ENCODE results near the gene DPYSL3. TPM values are rescaled to one million over a fixed set of nuclear protein-coding genes. Genes with fewer than 3 reads are reported as not detected.

The DPYSL3 gene
- total RNA-seq, 1 experiment from 2014 or later = 24.8 TPM

DNA sequence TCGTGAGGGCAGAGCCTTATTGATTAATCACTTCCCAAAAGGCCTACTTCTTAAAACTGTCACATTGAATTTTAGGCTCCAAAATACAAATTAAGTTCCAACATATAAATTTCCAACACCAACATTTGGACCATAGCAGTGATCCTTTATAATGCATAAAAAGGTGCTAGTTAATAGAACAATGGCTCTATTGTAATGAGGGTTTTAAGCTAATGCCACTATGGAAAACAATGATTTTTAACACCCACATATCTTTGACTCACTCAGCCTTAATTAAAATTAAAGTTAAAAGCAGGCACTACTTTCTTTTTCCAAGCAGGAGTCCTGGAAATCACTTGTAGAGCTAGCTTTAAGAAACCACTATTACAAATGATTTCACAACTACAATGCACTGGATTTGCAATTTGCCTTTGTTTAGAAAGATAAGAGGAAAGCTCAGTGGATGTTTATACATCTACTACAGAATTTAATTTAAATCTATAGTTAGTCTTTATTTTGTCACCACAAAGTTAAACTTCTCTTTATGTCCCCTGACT lies 41.8 kb downstream of the DPYSL3 start:
- peaks cover 10% of the 10 kb centered on the region for H3K4me1 ChIP-seq (ENCODE audit: insufficient read depth, low read length, poor library complexity, severe bottlenecking)
- no peak overlapping the region for H3K27ac ChIP-seq (ENCODE audit: low read depth, low read length, poor library complexity, severe bottlenecking)
- CTCF ChIA-PET = no interaction called here
- no peak for TF ChIP-seq EZH2 (IDR thresholded peaks at IDR 0.05; ENCODE audit: borderline replicate concordance, low read depth, low read length, poor library complexity, severe bottlenecking)
- TF ChIP-seq, protein P1, sequence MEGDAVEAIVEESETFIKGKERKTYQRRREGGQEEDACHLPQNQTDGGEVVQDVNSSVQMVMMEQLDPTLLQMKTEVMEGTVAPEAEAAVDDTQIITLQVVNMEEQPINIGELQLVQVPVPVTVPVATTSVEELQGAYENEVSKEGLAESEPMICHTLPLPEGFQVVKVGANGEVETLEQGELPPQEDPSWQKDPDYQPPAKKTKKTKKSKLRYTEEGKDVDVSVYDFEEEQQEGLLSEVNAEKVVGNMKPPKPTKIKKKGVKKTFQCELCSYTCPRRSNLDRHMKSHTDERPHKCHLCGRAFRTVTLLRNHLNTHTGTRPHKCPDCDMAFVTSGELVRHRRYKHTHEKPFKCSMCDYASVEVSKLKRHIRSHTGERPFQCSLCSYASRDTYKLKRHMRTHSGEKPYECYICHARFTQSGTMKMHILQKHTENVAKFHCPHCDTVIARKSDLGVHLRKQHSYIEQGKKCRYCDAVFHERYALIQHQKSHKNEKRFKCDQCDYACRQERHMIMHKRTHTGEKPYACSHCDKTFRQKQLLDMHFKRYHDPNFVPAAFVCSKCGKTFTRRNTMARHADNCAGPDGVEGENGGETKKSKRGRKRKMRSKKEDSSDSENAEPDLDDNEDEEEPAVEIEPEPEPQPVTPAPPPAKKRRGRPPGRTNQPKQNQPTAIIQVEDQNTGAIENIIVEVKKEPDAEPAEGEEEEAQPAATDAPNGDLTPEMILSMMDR (conservative IDR thresholded peaks at IDR 0.05; ENCODE audit: low read depth, low read length) = no peak
- intact Hi-C loops (cut with micrococcal nuclease; ENCODE audit: unreplicated experiment) = no loop called here
- H3K27me3 ChIP-seq (replicated peaks; ENCODE audit: insufficient read depth, low read depth, low read length, poor library complexity) = no peaks in the 10 kb centered on the region
- DNase-seq (ENCODE audit: low spot score) = no peak
- no peak overlapping the region for H3K4me3 ChIP-seq (ENCODE audit: low read depth, low read length, poor library complexity, severe bottlenecking)
- H3K9me3 ChIP-seq (ENCODE audit: low read depth, low read length, poor library complexity, severe bottlenecking) = no peaks in the 10 kb centered on the region
- no peaks in the 10 kb centered on the region for H3K36me3 ChIP-seq (ENCODE audit: insufficient read depth, low read length, poor library complexity, severe bottlenecking)
- POLR2A ChIA-PET (ENCODE audit: low non-redundant PET) = interaction anchor here (0.6 kb wide), 1 partner anchor 90 kb away, joined by 4 read pairs; no protein-coding TSS in a partner anchor
- no TSS peak for BruUV-seq (replicated peaks)

DNA sequence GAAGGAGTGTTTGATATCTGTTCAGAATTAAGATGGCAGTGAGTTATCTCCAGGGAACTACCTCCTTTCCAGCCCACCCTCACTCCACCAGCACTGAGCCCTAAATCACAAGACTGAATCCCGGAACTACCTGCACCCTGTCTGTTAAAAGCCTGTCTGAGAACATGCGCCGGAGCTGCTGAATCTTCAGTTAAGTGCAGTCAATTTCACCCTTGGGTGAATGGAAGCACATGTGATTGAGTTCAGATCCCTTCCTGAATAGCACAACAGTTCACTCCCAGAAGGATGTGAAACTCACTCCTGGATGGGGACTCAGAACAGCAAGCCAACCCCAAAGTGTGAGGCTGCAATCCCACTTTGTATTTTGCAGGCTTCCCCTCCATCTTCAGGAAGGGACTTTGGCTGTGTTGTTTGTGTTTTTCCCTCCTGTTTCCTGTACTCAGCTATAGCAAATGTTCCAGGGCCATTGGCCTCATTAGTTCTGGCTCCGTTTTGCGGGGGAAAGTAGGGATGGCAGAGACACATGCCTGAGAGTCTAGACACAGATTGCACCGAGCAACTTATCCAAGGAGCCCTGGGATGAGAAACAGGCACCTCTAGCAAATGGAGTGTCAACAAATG lies 43.4 kb downstream of the DPYSL3 start:
- H3K27ac ChIP-seq (ENCODE audit: low read depth, low read length, poor library complexity, severe bottlenecking) = no peak overlapping the region
- no peak for DNase-seq (ENCODE audit: low spot score)
- H3K27me3 ChIP-seq (replicated peaks; ENCODE audit: insufficient read depth, low read depth, low read length, poor library complexity) = no peaks in the 10 kb centered on the region
- CTCF ChIA-PET = no interaction called here
- no TSS peak for BruUV-seq (replicated peaks)
- intact Hi-C loops (cut with micrococcal nuclease; ENCODE audit: unreplicated experiment) = no loop called here
- H3K9me3 ChIP-seq (ENCODE audit: low read depth, low read length, poor library complexity, severe bottlenecking) = no peaks in the 10 kb centered on the region
- H3K36me3 ChIP-seq (ENCODE audit: insufficient read depth, low read length, poor library complexity, severe bottlenecking) = no peaks in the 10 kb centered on the region
- TF ChIP-seq EZH2 (IDR thresholded peaks at IDR 0.05; ENCODE audit: borderline replicate concordance, low read depth, low read length, poor library complexity, severe bottlenecking) = no peak
- TF ChIP-seq, protein P1 (conservative IDR thresholded peaks at IDR 0.05; ENCODE audit: low read depth, low read length) = no peak
- H3K4me3 ChIP-seq (ENCODE audit: low read depth, low read length, poor library complexity, severe bottlenecking) = no peak overlapping the region
- POLR2A ChIA-PET (ENCODE audit: low non-redundant PET) = interaction anchor here (1.1 kb wide), 1 partner anchor 464 kb away, joined by 4 read pairs; no protein-coding TSS in a partner anchor
- no peaks in the 10 kb centered on the region for H3K4me1 ChIP-seq (ENCODE audit: insufficient read depth, low read length, poor library complexity, severe bottlenecking)

DNA sequence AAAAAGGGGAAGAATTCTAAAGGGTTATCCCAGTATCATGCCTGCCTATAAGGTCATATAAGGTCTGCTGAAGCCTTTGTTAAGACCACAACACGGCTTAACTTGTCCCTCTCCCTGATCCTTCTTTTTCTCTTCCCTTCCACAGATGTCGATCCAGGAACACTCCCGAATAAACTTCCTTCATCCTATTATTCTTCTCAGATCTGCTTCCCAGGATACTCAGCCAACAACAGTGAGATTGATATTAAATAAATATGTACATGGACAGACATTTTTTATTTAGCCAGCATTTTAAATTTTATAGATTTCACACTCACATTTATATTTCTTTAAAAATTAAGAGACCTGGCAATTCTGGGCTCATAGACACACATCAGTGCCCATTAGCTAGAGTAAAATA lies 44.1 kb downstream of the DPYSL3 start:
- ChIA-PET POLR2A (ENCODE audit: low non-redundant PET) (interaction anchor here (1.1 kb wide), 1 partner anchor 465 kb away, joined by 4 read pairs; no protein-coding TSS in a partner anchor), CTCF (no interaction called here)
- H3K27me3 ChIP-seq (replicated peaks; ENCODE audit: insufficient read depth, low read depth, low read length, poor library complexity) = no peaks in the 10 kb centered on the region
- no peaks in the 10 kb centered on the region for H3K4me1 ChIP-seq (ENCODE audit: insufficient read depth, low read length, poor library complexity, severe bottlenecking)
- no peaks in the 10 kb centered on the region for H3K9me3 ChIP-seq (ENCODE audit: low read depth, low read length, poor library complexity, severe bottlenecking)
- no peak for DNase-seq (ENCODE audit: low spot score)
- no peak overlapping the region for H3K4me3 ChIP-seq (ENCODE audit: low read depth, low read length, poor library complexity, severe bottlenecking)
- intact Hi-C loops (cut with micrococcal nuclease; ENCODE audit: unreplicated experiment) = loop anchor here (2.0 kb wide), 1 partner anchor 93 kb away; no protein-coding TSS in a partner anchor
- H3K36me3 ChIP-seq (ENCODE audit: insufficient read depth, low read length, poor library complexity, severe bottlenecking) = no peaks in the 10 kb centered on the region
- no TSS peak for BruUV-seq (replicated peaks)
- no peak overlapping the region for H3K27ac ChIP-seq (ENCODE audit: low read depth, low read length, poor library complexity, severe bottlenecking)
- no peak for TF ChIP-seq EZH2 (IDR thresholded peaks at IDR 0.05; ENCODE audit: borderline replicate concordance, low read depth, low read length, poor library complexity, severe bottlenecking)
- TF ChIP-seq, protein P1 (conservative IDR thresholded peaks at IDR 0.05; ENCODE audit: low read depth, low read length) = no peak
